ENCODE data around the gene PALB2. TPM values are rescaled to one million over a fixed set of nuclear protein-coding genes. Genes with fewer than 3 reads are reported as not detected.
A peak's percentile ranks its signal among the peaks of the same experiment; 100 is the strongest.

The PALB2 gene
- polyA plus RNA-seq, 3 donors = 2.3 to 3.3 (median 2.5) TPM

DNA sequence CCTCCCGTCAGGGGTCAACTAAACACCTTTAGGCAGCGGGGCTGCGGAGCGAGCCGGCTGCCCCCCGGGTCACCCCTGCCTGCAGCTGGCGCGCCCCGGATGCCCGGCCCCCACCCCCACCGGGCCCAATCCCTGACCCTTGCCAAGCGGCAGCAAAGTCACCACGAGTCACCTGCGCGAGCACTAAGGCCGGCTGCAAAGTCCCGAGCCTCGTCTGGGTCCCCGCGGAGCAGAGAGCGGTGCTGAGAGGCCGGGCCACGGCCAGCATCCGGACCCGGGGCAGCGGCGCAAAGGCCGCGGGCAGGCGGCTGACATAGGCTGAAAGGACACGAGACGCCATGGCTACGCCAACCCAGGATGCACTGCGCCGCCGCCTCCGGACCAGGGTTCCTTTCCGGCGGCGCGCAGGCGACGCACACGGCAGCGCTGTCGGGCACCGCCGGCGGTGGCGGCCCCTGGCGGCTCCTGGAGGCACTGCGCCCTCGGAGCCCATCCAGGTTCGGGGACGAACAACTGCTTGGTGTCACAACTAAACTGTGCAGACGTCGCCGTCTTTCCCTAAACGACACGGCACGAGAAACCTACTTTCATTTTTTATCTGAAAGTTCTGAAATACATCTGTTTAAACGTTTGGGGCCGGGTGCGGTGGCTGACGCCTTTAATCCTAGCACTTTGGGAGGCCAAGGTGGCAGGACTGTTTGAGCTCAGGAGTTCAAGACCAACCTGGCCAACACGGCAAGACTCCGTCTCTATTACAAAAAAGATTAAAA lies 45.0 kb downstream of the PALB2 start, which contains the start of gene NDUFAB1:
Gene NDUFAB1 (minus strand): TSS at position 366 of the 770 bp plus-strand sequence. CDS start 26 bp downstream, at position 340.
- Histone ChIP-seq H3K4me3 (replicated peaks in 1 of 3; ENCODE audit: low read depth in 2 of 3, low read length in 3 of 3) (peak within 1 kb of the TSS; percentile 79 to 97 (median 93)), H3K4me1 (ENCODE audit: control insufficient read depth in 1 of 2, insufficient read depth in 2 of 2, low read length in 2 of 2) (peaks cover 16% of the 10 kb centered on the region in 2 donors), H4K20me1 (ENCODE audit: insufficient read depth, low read length) (peaks cover 30% of the 10 kb centered on the region), H3K9me3 (replicated peaks in 1 of 2; ENCODE audit: control insufficient read depth in 1 of 2, insufficient read depth in 1 of 2, low read length in 2 of 2) (no peaks in the 10 kb centered on the region), H3K27ac (ENCODE audit: low read depth in 1 of 2, low read length in 2 of 2) (peak within 1 kb of the TSS; percentile 48 to 85), H3K4me2 (replicated peaks; ENCODE audit: extremely low read depth, low read length, poor library complexity, severe bottlenecking) (peak within 1 kb of the TSS; percentile 88), H3K9ac (ENCODE audit: insufficient read depth, low read length, poor library complexity, severe bottlenecking) (peak within 1 kb of the TSS; percentile 91), H3K27me3 (ENCODE audit: control insufficient read depth in 2 of 2, insufficient read depth in 2 of 2, low read length in 2 of 2) (no peaks in the 10 kb centered on the region), H2AFZ (ENCODE audit: insufficient read depth, low read depth, low read length, poor library complexity, severe bottlenecking) (peak within 1 kb of the TSS; percentile 93), H3K79me2 (ENCODE audit: insufficient read depth, low read length) (peaks cover 48% of the 10 kb centered on the region), H3K36me3 (replicated peaks in 1 of 2; ENCODE audit: control insufficient read depth in 1 of 2, insufficient read depth in 2 of 2, low read length in 2 of 2) (peaks cover 22 to 28% of the 10 kb centered on the region in 2 donors)
- Mint-ChIP-seq H3K27ac (peak within 1 kb of the TSS; percentile 71 to 86 (median 82)), H3K9me3 (no peaks in the 10 kb centered on the region), H3K36me3 (peaks cover 19 to 25% of the 10 kb centered on the region in 2 donors), H3K27me3 (ENCODE audit: low read depth in 3 of 3) (no peaks in the 10 kb centered on the region), H3K4me1 (peaks cover 15% of the 10 kb centered on the region), H3K4me3 (peak within 1 kb of the TSS; percentile 84 to 86)
- peak; percentile 84 to 88 (median 86) for DNase-seq
- WGBS (ENCODE audit: insufficient coverage) = under 1% methylated on average over 65 of the region's 67 CpGs
- TF ChIP-seq, protein P1, sequence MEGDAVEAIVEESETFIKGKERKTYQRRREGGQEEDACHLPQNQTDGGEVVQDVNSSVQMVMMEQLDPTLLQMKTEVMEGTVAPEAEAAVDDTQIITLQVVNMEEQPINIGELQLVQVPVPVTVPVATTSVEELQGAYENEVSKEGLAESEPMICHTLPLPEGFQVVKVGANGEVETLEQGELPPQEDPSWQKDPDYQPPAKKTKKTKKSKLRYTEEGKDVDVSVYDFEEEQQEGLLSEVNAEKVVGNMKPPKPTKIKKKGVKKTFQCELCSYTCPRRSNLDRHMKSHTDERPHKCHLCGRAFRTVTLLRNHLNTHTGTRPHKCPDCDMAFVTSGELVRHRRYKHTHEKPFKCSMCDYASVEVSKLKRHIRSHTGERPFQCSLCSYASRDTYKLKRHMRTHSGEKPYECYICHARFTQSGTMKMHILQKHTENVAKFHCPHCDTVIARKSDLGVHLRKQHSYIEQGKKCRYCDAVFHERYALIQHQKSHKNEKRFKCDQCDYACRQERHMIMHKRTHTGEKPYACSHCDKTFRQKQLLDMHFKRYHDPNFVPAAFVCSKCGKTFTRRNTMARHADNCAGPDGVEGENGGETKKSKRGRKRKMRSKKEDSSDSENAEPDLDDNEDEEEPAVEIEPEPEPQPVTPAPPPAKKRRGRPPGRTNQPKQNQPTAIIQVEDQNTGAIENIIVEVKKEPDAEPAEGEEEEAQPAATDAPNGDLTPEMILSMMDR (IDR thresholded peaks at IDR 0.05) = peak; percentile 98
- intact Hi-C loops (cut with micrococcal nuclease) = loop anchor here (1.0 to 2.0 kb wide), 2 partner anchors 37 to 39 kb away; partner anchors contain the start of genes EARS2 (in 1 of the 2) and UBFD1 (in 1 of the 2)

DNA sequence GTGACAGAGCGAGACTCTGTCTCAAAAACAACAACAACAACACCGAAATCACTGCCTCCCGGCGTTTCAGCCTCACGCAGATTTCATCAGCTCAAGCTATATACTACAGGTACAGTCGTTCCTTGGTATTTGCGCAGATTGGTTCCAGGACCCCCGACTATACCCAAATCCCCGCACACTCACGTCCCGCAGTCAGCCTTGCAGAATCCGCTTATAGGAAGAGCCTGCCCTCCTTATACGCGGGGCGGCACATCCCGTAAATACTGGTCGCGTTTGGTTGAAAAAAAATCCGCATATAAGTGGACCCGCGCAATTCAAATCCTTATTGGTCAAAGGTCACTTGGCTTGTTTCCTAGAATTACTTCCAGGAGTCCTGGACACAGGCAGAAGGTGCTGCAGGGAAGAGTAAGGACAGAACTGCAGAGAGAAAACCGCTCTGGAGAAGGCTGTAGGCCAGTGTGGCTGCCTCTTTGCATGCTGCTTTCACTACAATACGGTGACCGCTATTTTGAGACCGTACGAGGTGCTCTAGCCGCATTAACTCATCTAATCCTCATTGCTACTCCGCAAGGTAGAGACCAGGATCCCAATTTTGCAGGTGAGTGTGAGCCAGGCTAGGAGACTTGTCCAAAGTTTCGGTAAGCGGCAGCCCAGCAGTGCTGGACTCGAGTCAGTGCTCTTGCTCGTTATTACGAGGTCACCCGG lies 45.7 kb downstream of the PALB2 start:
- Mint-ChIP-seq H3K36me3 (peaks cover 22 to 29% of the 10 kb centered on the region in 2 donors), H3K9me3 (no peaks in the 10 kb centered on the region), H3K27me3 (ENCODE audit: low read depth in 3 of 3) (no peaks in the 10 kb centered on the region), H3K4me1 (peaks cover 15% of the 10 kb centered on the region), H3K27ac (peak overlapping the region in 5 of 7 donors; percentile 19 to 82 (median 73)), H3K4me3 (peak overlapping the region; percentile 84 to 86)
- intact Hi-C loops (cut with micrococcal nuclease) = no loop called here
- H3K4me3 ChIP-seq (replicated peaks in 1 of 3; ENCODE audit: low read depth in 2 of 3, low read length in 3 of 3) = peak overlapping the region; percentile 79 to 97 (median 93)
- TF ChIP-seq, protein P1 (IDR thresholded peaks at IDR 0.05) = no peak
- peak overlapping the region; percentile 88 for H3K4me2 ChIP-seq (replicated peaks; ENCODE audit: extremely low read depth, low read length, poor library complexity, severe bottlenecking)
- peaks cover 55% of the 10 kb centered on the region for H3K79me2 ChIP-seq (ENCODE audit: insufficient read depth, low read length)
- no peaks in the 10 kb centered on the region for H3K27me3 ChIP-seq (ENCODE audit: control insufficient read depth in 2 of 2, insufficient read depth in 2 of 2, low read length in 2 of 2)
- peaks cover 38% of the 10 kb centered on the region for H4K20me1 ChIP-seq (ENCODE audit: insufficient read depth, low read length)
- peak overlapping the region; percentile 93 for H2AFZ ChIP-seq (ENCODE audit: insufficient read depth, low read depth, low read length, poor library complexity, severe bottlenecking)
- H3K36me3 ChIP-seq (replicated peaks in 1 of 2; ENCODE audit: control insufficient read depth in 1 of 2, insufficient read depth in 2 of 2, low read length in 2 of 2) = peaks cover 29 to 32% of the 10 kb centered on the region in 2 donors
- peak overlapping the region in 1 of 2 donors; percentile 85 for H3K27ac ChIP-seq (ENCODE audit: low read depth in 1 of 2, low read length in 2 of 2)
- no peak for DNase-seq
- no peaks in the 10 kb centered on the region for H3K9me3 ChIP-seq (replicated peaks in 1 of 2; ENCODE audit: control insufficient read depth in 1 of 2, insufficient read depth in 1 of 2, low read length in 2 of 2)
- peaks cover 16% of the 10 kb centered on the region in 2 donors for H3K4me1 ChIP-seq (ENCODE audit: control insufficient read depth in 1 of 2, insufficient read depth in 2 of 2, low read length in 2 of 2)
- H3K9ac ChIP-seq (ENCODE audit: insufficient read depth, low read length, poor library complexity, severe bottlenecking) = peak overlapping the region; percentile 91
- WGBS (ENCODE audit: insufficient coverage) = 28% methylated on average over 30 of the region's 34 CpGs

Data from CD14-positive monocyte (primary cell).